Esophagus muscularis mucosa (tissue), 4 donors: ENCODE results near the gene MAGI1.

Experiments used
- CTCF ChIP-seq, 3 experiments: fragments of 200-600 bp in 2 of 3; fragments of 450-650 bp in 1 of 3; sonication (generic) in 2 of 3; IDR thresholded peaks; one replicate each; pipeline ENCODE4 v1.5.1; 2017 to 2019; ENCODE audit warnings: antibody characterized with exemption in 3 of 3, mild to moderate bottlenecking in 2 of 3, moderate library complexity in 1 of 3
- EP300 ChIP-seq: sonication (generic); formaldehyde crosslinking; IDR thresholded peaks from one replicate; pipeline ENCODE4 v1.6.1; 2017; ENCODE audit warnings: antibody characterized with exemption
- POLR2A ChIP-seq: fragments of 450-650 bp; IDR thresholded peaks from one replicate; pipeline ENCODE4 v1.6.1; 2017; ENCODE audit warnings: antibody characterized with exemption, moderate library complexity, mild to moderate bottlenecking, low read depth
- POLR2AphosphoS5 ChIP-seq, 2 donors: sonication (generic); formaldehyde crosslinking; IDR thresholded peaks; one replicate each; pipeline ENCODE4 v1.6.1; 2017; ENCODE audit warnings: antibody characterized with exemption in 2 of 2

- TF ChIP-seq EP300 (no peak), CTCF (IDR thresholded peaks at IDR 0.05) (no peak), POLR2A (no peak), POLR2AphosphoS5 (IDR thresholded peaks at IDR 0.05) (no peak)
These were observed 566.2 kb downstream of the MAGI1 start for GRCh38 chr3:65472501-65472900.
